Chondrocyte (in vitro differentiated cells): ENCODE measurements around the gene PTPRG. TPM values are rescaled to one million over a fixed set of nuclear protein-coding genes. Genes with fewer than 3 reads are reported as not detected.

Source experiments
- DNase-seq: peaks from one replicate; pipeline ENCODE4 v3.0.0; 2021; ENCODE audit warnings: mixed read lengths, low spot score
- H3K27ac Mint-ChIP-seq: one replicate; pipeline ENCODE4 v1.8.0; 2021; ENCODE audit warnings: mild to moderate bottlenecking, moderate library complexity, mixed read lengths; ENCODE audit not compliant: unreplicated experiment
- H3K27me3 Mint-ChIP-seq: 2 replicates; pipeline ENCODE4 v1.8.0; 2021; ENCODE audit warnings: low read depth, mixed read lengths
- H3K36me3 Mint-ChIP-seq: 2 replicates; pipeline ENCODE4 v1.8.0; 2021; ENCODE audit warnings: low read depth, mixed read lengths
- H3K4me1 Mint-ChIP-seq: 2 replicates; pipeline ENCODE4 v1.8.0; 2021; ENCODE audit warnings: low read depth, mild to moderate bottlenecking, mixed read lengths
- H3K4me3 Mint-ChIP-seq: one replicate; pipeline ENCODE4 v1.8.0; 2021; ENCODE audit warnings: mild to moderate bottlenecking, moderate library complexity, mixed read lengths; ENCODE audit not compliant: unreplicated experiment
- H3K9me3 Mint-ChIP-seq: 2 replicates; pipeline ENCODE4 v1.8.0; 2021; ENCODE audit warnings: low read depth, mixed read lengths
- CTCF ChIP-seq: fragments of 200-600 bp; sonication (generic); IDR thresholded peaks from 2 replicates; pipeline ENCODE4 v1.5.0; 2021; ENCODE audit warnings: antibody characterized with exemption, mild to moderate bottlenecking, moderate library complexity
- total RNA-seq: library from RNA; stranded (reverse); gene quantifications from 3 replicates; pipeline ENCODE4 v1.2.1, GENCODE V29; 2021

Gene PTPRG
- total RNA-seq, 1 donor from 2014 or later = 45.5 TPM

GRCh38 chr3:62287392-62287927 lies 726.1 kb downstream of the PTPRG start:
- Mint-ChIP-seq H3K4me1 (no peaks in the 10 kb centered on the region), H3K36me3 (peaks cover 7% of the 10 kb centered on the region), H3K9me3 (no peaks in the 10 kb centered on the region), H3K4me3 (no peak overlapping the region), H3K27ac (no peak overlapping the region), H3K27me3 (no peaks in the 10 kb centered on the region)
- no peak for DNase-seq
- TF ChIP-seq CTCF = no peak

- Mint-ChIP-seq H3K4me1 (no peaks in the 10 kb centered on the region), H3K27me3 (no peaks in the 10 kb centered on the region), H3K27ac (no peak overlapping the region), H3K9me3 (no peaks in the 10 kb centered on the region), H3K36me3 (peaks cover 4% of the 10 kb centered on the region), H3K4me3 (no peak overlapping the region)
- DNase-seq = no peak
- TF ChIP-seq CTCF = no peak
Observed at GRCh38 chr3:62289922-62290321, 728.6 kb downstream of the PTPRG start.

- no peak overlapping the region for H3K27ac Mint-ChIP-seq
- no peaks in the 10 kb centered on the region for H3K27me3 Mint-ChIP-seq
- H3K9me3 Mint-ChIP-seq = no peaks in the 10 kb centered on the region
- no peaks in the 10 kb centered on the region for H3K4me1 Mint-ChIP-seq
- DNase-seq = no peak
- peaks cover 4% of the 10 kb centered on the region for H3K36me3 Mint-ChIP-seq
- no peak for TF ChIP-seq CTCF
- H3K4me3 Mint-ChIP-seq = no peak overlapping the region
Observed at GRCh38 chr3:62293051-62293780, 731.8 kb downstream of the PTPRG start.

GRCh38 chr3:62295571-62295970 lies 734.2 kb downstream of the PTPRG start:
- Mint-ChIP-seq H3K9me3 (no peaks in the 10 kb centered on the region), H3K4me1 (no peaks in the 10 kb centered on the region), H3K27ac (no peak overlapping the region), H3K27me3 (no peaks in the 10 kb centered on the region), H3K4me3 (no peak overlapping the region), H3K36me3 (peaks cover 4% of the 10 kb centered on the region)
- no peak for TF ChIP-seq CTCF
- no peak for DNase-seq

GRCh38 chr3:62300617-62301016 lies 739.2 kb downstream of the PTPRG start:
- peaks cover 7% of the 10 kb centered on the region for H3K36me3 Mint-ChIP-seq
- H3K27ac Mint-ChIP-seq = no peak overlapping the region
- DNase-seq = no peak
- no peaks in the 10 kb centered on the region for H3K27me3 Mint-ChIP-seq
- H3K9me3 Mint-ChIP-seq = peaks cover 23% of the 10 kb centered on the region
- H3K4me3 Mint-ChIP-seq = no peak overlapping the region
- H3K4me1 Mint-ChIP-seq = no peaks in the 10 kb centered on the region
- TF ChIP-seq CTCF = no peak
